Measurements from ENCODE around the gene ATP5F1E. TPM values are rescaled to one million over a fixed set of nuclear protein-coding genes. Genes with fewer than 3 reads are reported as not detected.

ATP5F1E gene
- total and polyA plus RNA-seq, 4 donors, result 18.4 to 88.8 (median 64.1) TPM

DNA sequence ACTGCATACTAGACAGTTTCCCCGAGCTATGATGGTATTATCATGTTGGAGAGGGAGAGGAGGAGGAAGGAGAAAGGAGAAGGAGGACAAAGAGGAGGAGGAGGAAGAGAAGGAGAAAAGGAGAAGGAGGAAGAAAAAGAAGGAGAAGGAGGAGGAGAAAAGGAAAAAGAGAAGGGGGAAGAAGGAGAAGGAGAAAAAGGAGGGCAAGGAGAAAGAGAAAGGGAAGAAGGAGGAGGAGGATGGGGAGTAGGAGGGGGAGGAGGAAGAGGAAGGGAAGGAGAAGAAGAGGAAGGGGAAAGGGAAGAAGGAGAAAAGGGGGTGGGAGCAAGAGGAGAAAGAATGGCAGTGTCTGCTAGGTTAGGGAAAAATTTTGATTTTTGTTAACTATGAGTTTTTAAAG lies 45.6 kb upstream of the ATP5F1E start:
- TF ChIP-seq CTCF (IDR thresholded peaks at IDR 0.05; ENCODE audit: control extremely low read depth, extremely low read depth), result no peak
- Histone ChIP-seq H3K4me3 (no peak overlapping the region), H3K36me3 (ENCODE audit: control insufficient read depth in 4 of 4, insufficient read depth in 4 of 4, low read length in 4 of 4) (no peaks in the 10 kb centered on the region), H3K4me1 (ENCODE audit: control insufficient read depth in 5 of 5, insufficient read depth in 5 of 5, low read length in 5 of 5) (no peaks in the 10 kb centered on the region), H3K9ac (ENCODE audit: insufficient read depth in 1 of 2, low read length in 2 of 2) (no peak overlapping the region), H3K27me3 (ENCODE audit: control insufficient read depth in 3 of 3, insufficient read depth in 3 of 3, low read length in 2 of 3) (peaks cover 0 to 21% (median 16%) of the 10 kb centered on the region in 3 donors), H3K27ac (ENCODE audit: low read depth in 1 of 2, low read length in 1 of 2) (no peak overlapping the region), H3K9me3 (ENCODE audit: control insufficient read depth in 4 of 4, insufficient read depth in 3 of 4, low read length in 3 of 4) (peaks cover 0 to 2% (median 0%) of the 10 kb centered on the region in 4 donors)
- 47 to 68% methylated on average over 1 of the region's 1 CpG for WGBS, 2 donors
- no peak for DNase-seq
- ATAC-seq (ENCODE audit: insufficient read depth, low FRiP score), result no peak

DNA sequence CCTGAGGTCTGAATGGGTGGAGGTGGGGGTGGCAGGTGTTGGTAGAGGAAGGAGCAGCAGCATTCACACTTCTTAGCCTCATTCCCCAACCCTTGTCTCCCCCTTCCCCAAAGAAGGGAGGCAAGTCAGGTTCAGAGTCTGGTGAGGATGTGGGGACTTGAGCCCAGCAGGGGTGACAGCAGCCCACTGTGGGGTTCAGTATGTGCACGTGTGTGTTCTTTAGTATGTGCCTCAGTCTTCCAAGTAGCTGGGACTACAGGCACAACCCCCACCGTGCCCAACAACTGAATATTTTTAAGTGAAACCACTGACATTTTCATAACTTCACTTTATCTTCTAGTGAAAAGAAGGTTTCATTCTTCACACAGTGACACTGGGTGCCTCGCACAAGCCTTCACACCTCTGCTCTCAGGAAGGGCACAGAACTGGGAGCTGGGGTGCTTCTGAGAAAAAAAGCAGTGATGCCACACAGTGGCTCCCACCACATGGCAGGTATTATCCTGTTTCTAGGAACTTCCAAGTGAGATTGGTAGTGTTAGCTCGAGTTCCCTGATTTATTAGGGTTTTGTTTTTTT lies 43.9 kb upstream of the ATP5F1E start:
- 74 to 87% methylated on average over 4 of the region's 4 CpGs for WGBS, 2 donors

GRCh38 chr20:59074456-59074855 lies 42.3 kb upstream of the ATP5F1E start:
- H3K36me3 ChIP-seq (ENCODE audit: control insufficient read depth in 4 of 4, insufficient read depth in 4 of 4, low read length in 4 of 4), result no peaks in the 10 kb centered on the region
- H3K4me3 ChIP-seq, result no peak overlapping the region
- no peak for ATAC-seq (ENCODE audit: insufficient read depth, low FRiP score)
- no peak for TF ChIP-seq CTCF (IDR thresholded peaks at IDR 0.05; ENCODE audit: control extremely low read depth, extremely low read depth)
- WGBS, 2 donors, result 40 to 85% methylated on average over 3 of the region's 3 CpGs
- H3K27me3 ChIP-seq (ENCODE audit: control insufficient read depth in 3 of 3, insufficient read depth in 3 of 3, low read length in 2 of 3), result peaks cover 0 to 23% (median 16%) of the 10 kb centered on the region in 3 donors
- H3K27ac ChIP-seq (ENCODE audit: low read depth in 1 of 2, low read length in 1 of 2), result no peak overlapping the region
- H3K9ac ChIP-seq (ENCODE audit: insufficient read depth in 1 of 2, low read length in 2 of 2), result no peak overlapping the region
- peaks cover 0 to 2% (median 0%) of the 10 kb centered on the region in 4 donors for H3K9me3 ChIP-seq (ENCODE audit: control insufficient read depth in 4 of 4, insufficient read depth in 3 of 4, low read length in 3 of 4)
- DNase-seq, result no peak
- no peaks in the 10 kb centered on the region for H3K4me1 ChIP-seq (ENCODE audit: control insufficient read depth in 5 of 5, insufficient read depth in 5 of 5, low read length in 5 of 5)

More for the DNA sequence above, 43.9 kb upstream of the ATP5F1E start:
- H3K4me3 ChIP-seq, result no peak overlapping the region
- no peaks in the 10 kb centered on the region for H3K4me1 ChIP-seq (ENCODE audit: control insufficient read depth in 5 of 5, insufficient read depth in 5 of 5, low read length in 5 of 5)
- TF ChIP-seq CTCF (IDR thresholded peaks at IDR 0.05; ENCODE audit: control extremely low read depth, extremely low read depth), result no peak
- peaks cover 0 to 21% (median 16%) of the 10 kb centered on the region in 3 donors for H3K27me3 ChIP-seq (ENCODE audit: control insufficient read depth in 3 of 3, insufficient read depth in 3 of 3, low read length in 2 of 3)
- H3K27ac ChIP-seq (ENCODE audit: low read depth in 1 of 2, low read length in 1 of 2), result no peak overlapping the region
- H3K9me3 ChIP-seq (ENCODE audit: control insufficient read depth in 4 of 4, insufficient read depth in 3 of 4, low read length in 3 of 4), result peaks cover 0 to 2% (median 0%) of the 10 kb centered on the region in 4 donors
- no peaks in the 10 kb centered on the region for H3K36me3 ChIP-seq (ENCODE audit: control insufficient read depth in 4 of 4, insufficient read depth in 4 of 4, low read length in 4 of 4)
- DNase-seq (no peak), ATAC-seq (ENCODE audit: insufficient read depth, low FRiP score) (no peak)
- H3K9ac ChIP-seq (ENCODE audit: insufficient read depth in 1 of 2, low read length in 2 of 2), result no peak overlapping the region

DNA sequence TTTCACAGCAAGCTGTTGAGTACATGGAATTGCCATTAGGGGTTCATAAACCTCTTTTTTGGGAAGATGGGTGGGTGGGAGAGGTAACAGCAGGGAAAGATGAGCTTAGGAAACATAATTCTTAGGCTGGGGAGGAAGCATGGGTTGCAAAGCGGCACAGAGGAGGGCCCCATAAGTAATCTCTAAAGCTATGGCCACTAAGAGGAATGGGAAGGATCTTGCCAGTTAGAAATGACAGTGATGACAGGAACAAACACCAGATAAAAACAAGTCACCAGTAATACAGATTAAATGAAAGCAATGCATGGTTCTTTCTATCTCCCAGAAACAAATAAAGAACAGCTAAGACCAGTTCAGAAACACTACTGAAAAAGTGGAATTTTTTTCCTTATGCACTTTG lies 41.4 kb upstream of the ATP5F1E start:
- peaks cover 0 to under 1% (median 0%) of the 10 kb centered on the region in 5 donors for H3K4me1 ChIP-seq (ENCODE audit: control insufficient read depth in 5 of 5, insufficient read depth in 5 of 5, low read length in 5 of 5)
- ATAC-seq (ENCODE audit: insufficient read depth, low FRiP score) (no peak), DNase-seq (no peak)
- H3K4me3 ChIP-seq, result no peak overlapping the region
- H3K9ac ChIP-seq (ENCODE audit: insufficient read depth in 1 of 2, low read length in 2 of 2), result no peak overlapping the region
- H3K36me3 ChIP-seq (ENCODE audit: control insufficient read depth in 4 of 4, insufficient read depth in 4 of 4, low read length in 4 of 4), result no peaks in the 10 kb centered on the region
- H3K27ac ChIP-seq (ENCODE audit: low read depth in 1 of 2, low read length in 1 of 2), result no peak overlapping the region
- no peak for TF ChIP-seq CTCF (IDR thresholded peaks at IDR 0.05; ENCODE audit: control extremely low read depth, extremely low read depth)
- WGBS, 2 donors, result 84 to 93% methylated on average over 1 of the region's 1 CpG
- H3K27me3 ChIP-seq (ENCODE audit: control insufficient read depth in 3 of 3, insufficient read depth in 3 of 3, low read length in 2 of 3), result peaks cover 0 to 23% (median 16%) of the 10 kb centered on the region in 3 donors
- peaks cover 0 to 2% (median 0%) of the 10 kb centered on the region in 4 donors for H3K9me3 ChIP-seq (ENCODE audit: control insufficient read depth in 4 of 4, insufficient read depth in 3 of 4, low read length in 3 of 4)

Measured in lung (tissue), 12 donors.